SK-N-SH (cell line): Measurements from ENCODE around the gene UFSP2. TPM values are rescaled to one million over a fixed set of nuclear protein-coding genes. Genes with fewer than 3 reads are reported as not detected.

ENCODE experiments used
- CTCF ChIA-PET: fragments of 300-600, 350-600 bp; formaldehyde crosslinking; extraction: SDS; loops from one replicate; lab custom pipeline; 2021; lab: Yijun Ruan, JAX
- POLR2A ChIA-PET: fragments of 350-600 bp; sonication (Branson Sonifier 250); formaldehyde crosslinking; extraction: SDS; loops from one replicate; lab custom pipeline; 2020; ENCODE audit warnings: antibody characterized with exemption, inconsistent platforms; lab: Yijun Ruan, JAX
- DNase-seq: peaks from one replicate; pipeline ENCODE4 v3.0.0; 2012
- H2AFZ ChIP-seq: fragments of 200-600 bp; sonication (generic); 2 replicates; pipeline ENCODE4 v1.8.1; 2016; ENCODE audit warnings: antibody characterized with exemption, mild to moderate bottlenecking, low read depth
- H3F3A ChIP-seq: fragments of 200-600 bp; sonication (generic); replicated peaks from 2 replicates; pipeline ENCODE3; 2016; ENCODE audit warnings: antibody characterized with exemption, mild to moderate bottlenecking; ENCODE audit not compliant: insufficient read depth
- H3K27ac ChIP-seq, 2 experiments: fragments of 200-500 bp in 1 of 2; fragments of 200-600 bp in 1 of 2; sonication (Bioruptor generic) in 1 of 2; sonication (generic), shearing (Covaris generic) in 1 of 2; 2 replicates each; pipeline versions ENCODE4 v1.5.1 to v1.6.1; 2014 to 2016; ENCODE audit warnings: low read depth in 2 of 2, inconsistent platforms in 1 of 2, low read length in 1 of 2, mild to moderate bottlenecking in 1 of 2, mixed read lengths in 1 of 2
- H3K27me3 ChIP-seq: fragments of 200-600 bp; sonication (generic), shearing (Covaris generic); 2 replicates; pipeline ENCODE4 v1.6.1; 2016; ENCODE audit warnings: mixed run types; ENCODE audit not compliant: insufficient read depth
- H3K36me3 ChIP-seq, 2 experiments: fragments of 200-500 bp in 1 of 2; fragments of 200-600 bp in 1 of 2; sonication (Bioruptor generic) in 1 of 2; sonication (generic) in 1 of 2; replicated peaks in 1 of 2; 2 replicates each; pipeline versions ENCODE3 to v1.5.1; 2014 to 2016; ENCODE audit warnings: low read length in 1 of 2, mild to moderate bottlenecking in 1 of 2; ENCODE audit not compliant: insufficient read depth in 2 of 2, control insufficient read depth in 1 of 2
- H3K4me1 ChIP-seq, 2 experiments: fragments of 200-500 bp in 1 of 2; fragments of 200-600 bp in 1 of 2; sonication (Bioruptor generic) in 1 of 2; sonication (generic), shearing (Covaris generic) in 1 of 2; 2 replicates each; pipeline versions ENCODE4 v1.5.1 to v1.6.1; 2014 to 2016; ENCODE audit warnings: low read depth in 1 of 2, low read length in 1 of 2, mixed run types in 1 of 2; ENCODE audit not compliant: insufficient read depth in 2 of 2, control insufficient read depth in 1 of 2
- H3K4me2 ChIP-seq: fragments of 200-600 bp; sonication (generic), shearing (Covaris generic); 2 replicates; pipeline ENCODE4 v1.6.1; 2017; ENCODE audit warnings: mixed run types
- H3K4me3 ChIP-seq, 2 experiments: fragments of 200-500 bp in 1 of 2; fragments of 200-600 bp in 1 of 2; sonication (Bioruptor generic) in 1 of 2; sonication (generic), shearing (Covaris generic) in 1 of 2; 2 replicates each; pipeline versions ENCODE4 v1.5.1 to v1.8.1; 2014 to 2016; ENCODE audit warnings: low read depth in 2 of 2, inconsistent platforms in 1 of 2, low read length in 1 of 2, mild to moderate bottlenecking in 1 of 2, mixed read lengths in 1 of 2, moderate library complexity in 1 of 2
- H3K79me2 ChIP-seq: fragments of 200-600 bp; sonication (generic); 2 replicates; pipeline ENCODE4 v1.8.1; 2017; ENCODE audit warnings: mild to moderate bottlenecking; ENCODE audit not compliant: insufficient read depth
- H3K9ac ChIP-seq: fragments of 200-600 bp; sonication (generic); 2 replicates; pipeline ENCODE4 v1.6.1; 2017; ENCODE audit warnings: mixed run types
- H3K9me2 ChIP-seq: fragments of 200-600 bp; sonication (generic); 2 replicates; pipeline ENCODE4 v1.6.1; 2017; ENCODE audit warnings: mixed run types
- H3K9me3 ChIP-seq: fragments of 200-600 bp; sonication (generic); 2 replicates; pipeline ENCODE4 v1.6.1; 2017; ENCODE audit warnings: mixed run types, mild to moderate bottlenecking, moderate library complexity
- H4K20me1 ChIP-seq: fragments of 200-600 bp; sonication (generic); 2 replicates; pipeline ENCODE4 v1.6.1; 2017; ENCODE audit warnings: mild to moderate bottlenecking, mixed run types; ENCODE audit not compliant: insufficient read depth
- CHD2 ChIP-seq: fragments of 150-350 bp; IDR thresholded peaks from 2 replicates; pipeline ENCODE4 v1.6.1; 2018; ENCODE audit warnings: low read length; ENCODE audit not compliant: partially characterized antibody
- FOXM1 ChIP-seq: IDR thresholded peaks from 2 replicates; pipeline ENCODE4 v1.4.0; 2012; ENCODE audit warnings: low read depth, mild to moderate bottlenecking
- MXI1 ChIP-seq: IDR thresholded peaks from 2 replicates; pipeline ENCODE4 v1.6.1; 2012; ENCODE audit warnings: mild to moderate bottlenecking, low read depth, low read length, improper control_type of control experiment
- RCOR1 ChIP-seq: fragments of 150-350 bp; IDR thresholded peaks from 2 replicates; pipeline ENCODE4 v1.6.1; 2017; ENCODE audit warnings: antibody characterized with exemption, low read length
- REST ChIP-seq: IDR thresholded peaks from 2 replicates; pipeline ENCODE4 v1.6.1; 2012; ENCODE audit warnings: mild to moderate bottlenecking, low read depth, low read length, moderate library complexity
- RFX5 ChIP-seq: IDR thresholded peaks from 2 replicates; pipeline ENCODE4 v1.6.1; 2012; ENCODE audit warnings: mild to moderate bottlenecking, improper control_type of control experiment, low read length
- SIN3A ChIP-seq: IDR thresholded peaks from 2 replicates; pipeline ENCODE4 v1.6.1; 2012; ENCODE audit warnings: low read depth, mild to moderate bottlenecking, low read length, moderate library complexity, borderline replicate concordance
- TAF1 ChIP-seq: IDR thresholded peaks from 2 replicates; pipeline ENCODE4 v1.6.1; 2012; ENCODE audit warnings: low read depth, mild to moderate bottlenecking, low read length, moderate library complexity, borderline replicate concordance
- TCF12 ChIP-seq: IDR thresholded peaks from 2 replicates; pipeline ENCODE4 v1.4.0; 2012
- USF2 ChIP-seq: fragments of 150-350 bp; IDR thresholded peaks from 2 replicates; pipeline ENCODE4 v1.6.1; 2017; ENCODE audit warnings: antibody characterized with exemption, low read length, low read depth, borderline replicate concordance
- YY1 ChIP-seq: IDR thresholded peaks from 2 replicates; pipeline ENCODE4 v1.4.0; 2012; ENCODE audit warnings: low read depth, mild to moderate bottlenecking
- ZBTB33 ChIP-seq: IDR thresholded peaks from 2 replicates; pipeline ENCODE4 v1.4.0; 2012; ENCODE audit warnings: low read depth, borderline replicate concordance
- WGBS: methylation state at CpG from one replicate; pipeline ENCODE4 v1.1.6; 2017; ENCODE audit warnings: low lambda C conversion rate; 5-methylcytosine and 5-hydroxymethylcytosine counted together
- polyA plus RNA-seq, 3 experiments: library from polyadenylated mRNA; depleted of rRNA; stranded (reverse); fragments of >200 nt; gene quantifications; 2 replicates each; pipeline ENCODE4 v1.2.3, GENCODE V29; 2012
- TF ChIP-seq, protein P1 (sequence below): IDR thresholded peaks from 2 replicates; pipeline ENCODE4 v1.4.0; 2012; ENCODE audit warnings: low read depth, borderline replicate concordance
- TF ChIP-seq, protein P2 (sequence below): IDR thresholded peaks from 2 replicates; pipeline ENCODE4 v1.4.0; 2012; ENCODE audit warnings: low read depth
- TF ChIP-seq, protein P3 (sequence below): fragments of 200-600 bp; sonication (generic); IDR thresholded peaks from 2 replicates; pipeline ENCODE4 v1.6.1; 2017; ENCODE audit warnings: antibody characterized with exemption, mild to moderate bottlenecking, moderate library complexity

The UFSP2 gene
- polyA plus RNA-seq, 1 of the 3 experiments (the other 2 are of a cell fraction) = 15.5 TPM

GRCh38 chr4:185352202-185352601 is 73.6 kb downstream of the UFSP2 start:
- POLR2A ChIA-PET = no interaction called here
- Histone ChIP-seq H4K20me1 (no peaks in the 10 kb centered on the region), H3F3A (peaks cover 5% of the 10 kb centered on the region), H3K9ac (no peak overlapping the region), H3K9me2 (no peaks in the 10 kb centered on the region), H3K4me3 (no peak overlapping the region), H3K79me2 (no peaks in the 10 kb centered on the region), H2AFZ (no peak overlapping the region), H3K27me3 (no peaks in the 10 kb centered on the region), H3K27ac (no peak overlapping the region), H3K9me3 (no peaks in the 10 kb centered on the region), H3K4me1 (peaks cover 0 to under 1% of the 10 kb centered on the region in 2 experiments; a peak in 2 of 4 replicates), H3K4me2 (no peak overlapping the region), H3K36me3 (peaks cover 16 to 48% of the 10 kb centered on the region in 2 experiments)
- WGBS = 91% methylated on average over 6 of the region's 7 CpGs
- CTCF ChIA-PET = no interaction called here
- TF ChIP-seq MXI1 = no peak
- TF ChIP-seq TCF12 = no peak
- no peak for TF ChIP-seq CHD2
- no peak for TF ChIP-seq TAF1
- TF ChIP-seq, protein P1, sequence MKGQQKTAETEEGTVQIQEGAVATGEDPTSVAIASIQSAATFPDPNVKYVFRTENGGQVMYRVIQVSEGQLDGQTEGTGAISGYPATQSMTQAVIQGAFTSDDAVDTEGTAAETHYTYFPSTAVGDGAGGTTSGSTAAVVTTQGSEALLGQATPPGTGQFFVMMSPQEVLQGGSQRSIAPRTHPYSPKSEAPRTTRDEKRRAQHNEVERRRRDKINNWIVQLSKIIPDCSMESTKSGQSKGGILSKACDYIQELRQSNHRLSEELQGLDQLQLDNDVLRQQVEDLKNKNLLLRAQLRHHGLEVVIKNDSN = no peak
- TF ChIP-seq FOXM1 = no peak
- no peak for TF ChIP-seq RCOR1
- TF ChIP-seq, protein P2, sequence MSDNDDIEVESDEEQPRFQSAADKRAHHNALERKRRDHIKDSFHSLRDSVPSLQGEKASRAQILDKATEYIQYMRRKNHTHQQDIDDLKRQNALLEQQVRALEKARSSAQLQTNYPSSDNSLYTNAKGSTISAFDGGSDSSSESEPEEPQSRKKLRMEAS = no peak
- TF ChIP-seq RFX5 = no peak
- TF ChIP-seq SIN3A = no peak
- TF ChIP-seq ZBTB33 = no peak
- TF ChIP-seq, protein P3, sequence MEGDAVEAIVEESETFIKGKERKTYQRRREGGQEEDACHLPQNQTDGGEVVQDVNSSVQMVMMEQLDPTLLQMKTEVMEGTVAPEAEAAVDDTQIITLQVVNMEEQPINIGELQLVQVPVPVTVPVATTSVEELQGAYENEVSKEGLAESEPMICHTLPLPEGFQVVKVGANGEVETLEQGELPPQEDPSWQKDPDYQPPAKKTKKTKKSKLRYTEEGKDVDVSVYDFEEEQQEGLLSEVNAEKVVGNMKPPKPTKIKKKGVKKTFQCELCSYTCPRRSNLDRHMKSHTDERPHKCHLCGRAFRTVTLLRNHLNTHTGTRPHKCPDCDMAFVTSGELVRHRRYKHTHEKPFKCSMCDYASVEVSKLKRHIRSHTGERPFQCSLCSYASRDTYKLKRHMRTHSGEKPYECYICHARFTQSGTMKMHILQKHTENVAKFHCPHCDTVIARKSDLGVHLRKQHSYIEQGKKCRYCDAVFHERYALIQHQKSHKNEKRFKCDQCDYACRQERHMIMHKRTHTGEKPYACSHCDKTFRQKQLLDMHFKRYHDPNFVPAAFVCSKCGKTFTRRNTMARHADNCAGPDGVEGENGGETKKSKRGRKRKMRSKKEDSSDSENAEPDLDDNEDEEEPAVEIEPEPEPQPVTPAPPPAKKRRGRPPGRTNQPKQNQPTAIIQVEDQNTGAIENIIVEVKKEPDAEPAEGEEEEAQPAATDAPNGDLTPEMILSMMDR = no peak
- no peak for TF ChIP-seq USF2
- TF ChIP-seq YY1 = no peak
- TF ChIP-seq REST = no peak
- DNase-seq = no peak
